SK-N-SH treated with all-trans-retinoic acid at 6 μM for 48 hours (cell line): ENCODE measurements around the gene CALML3.
"Not testable (repeated sequence)": the region's sequence is repeated elsewhere in the genome, so short reads cannot be mapped to it uniquely, and the experiment has no call there.

Experiments
- ATAC-seq: fragments of 200-7000 bp; cut with Tn5 transposase; 3 replicates; pipeline ENCODE4 v1.9.1; 2020; ENCODE audit warnings: mild to moderate bottlenecking, moderate library complexity
- BACH2 ChIP-seq: fragments of 250-450 bp; sonication (Bioruptor Pico); IDR thresholded peaks from 2 replicates; pipeline ENCODE4 v1.9.0; 2021; ENCODE audit warnings: mild to moderate bottlenecking, borderline replicate concordance
- CSDC2 ChIP-seq: fragments of 250-450 bp; sonication (Bioruptor Pico); IDR thresholded peaks from 2 replicates; pipeline ENCODE4 v1.5.0; 2020; ENCODE audit warnings: mild to moderate bottlenecking, moderate library complexity
- ESRRG ChIP-seq: fragments of 250-450 bp; sonication (Bioruptor Pico); IDR thresholded peaks from 2 replicates; pipeline ENCODE4 v1.6.1; 2021; ENCODE audit warnings: mild to moderate bottlenecking
- PPARA ChIP-seq: fragments of 250-450 bp; sonication (Bioruptor Pico); IDR thresholded peaks from 2 replicates; pipeline ENCODE4 v1.5.0; 2020; ENCODE audit warnings: mild to moderate bottlenecking, borderline replicate concordance
- RARB ChIP-seq: fragments of 250-450 bp; sonication (Bioruptor Pico); IDR thresholded peaks from 2 replicates; pipeline ENCODE4 v1.8.0; 2021; ENCODE audit warnings: mild to moderate bottlenecking, moderate library complexity
- SNAI2 ChIP-seq: fragments of 250-450 bp; sonication (Bioruptor Pico); IDR thresholded peaks from 2 replicates; pipeline ENCODE4 v1.5.0; 2020; ENCODE audit warnings: mild to moderate bottlenecking, moderate library complexity
- TCF4 ChIP-seq: fragments of 250-450 bp; sonication (Bioruptor Pico); IDR thresholded peaks from 2 replicates; pipeline ENCODE4 v1.8.0; 2021; ENCODE audit warnings: mild to moderate bottlenecking, moderate library complexity, borderline replicate concordance
- TOX ChIP-seq: fragments of 250-450 bp; sonication (Bioruptor Pico); IDR thresholded peaks from 2 replicates; pipeline ENCODE4 v1.8.0; 2021; ENCODE audit warnings: mild to moderate bottlenecking, moderate library complexity, borderline replicate concordance
- ZC3H10 ChIP-seq: fragments of 250-450 bp; sonication (Bioruptor Pico); IDR thresholded peaks from 2 replicates; pipeline ENCODE4 v1.5.1; 2021; ENCODE audit warnings: mild to moderate bottlenecking, moderate library complexity
- ZNF565 ChIP-seq: fragments of 450-650 bp; formaldehyde crosslinking; conservative IDR thresholded peaks from 2 replicates; pipeline ENCODE4 v1.5.0; 2020; ENCODE audit warnings: low read depth, mild to moderate bottlenecking, moderate library complexity
- ZNF70 ChIP-seq: fragments of 450-650 bp; formaldehyde crosslinking; IDR thresholded peaks from 2 replicates; pipeline ENCODE4 v1.5.0; 2020; ENCODE audit warnings: mild to moderate bottlenecking, moderate library complexity
- TF ChIP-seq, protein P1 (sequence below): fragments of 250-450 bp; sonication (Bioruptor Pico); IDR thresholded peaks from 2 replicates; pipeline ENCODE4 v1.5.1; 2021; ENCODE audit warnings: mild to moderate bottlenecking, moderate library complexity
- TF ChIP-seq, protein P2 (sequence below): fragments of 250-450 bp; sonication (Bioruptor Pico); IDR thresholded peaks from 2 replicates; pipeline ENCODE4 v1.8.0; 2020; ENCODE audit warnings: mild to moderate bottlenecking, moderate library complexity, borderline replicate concordance
- TF ChIP-seq, protein P3 (sequence below): fragments of 250-450 bp; sonication (Bioruptor Pico); IDR thresholded peaks from 2 replicates; pipeline ENCODE4 v1.5.0; 2020; ENCODE audit warnings: mild to moderate bottlenecking, moderate library complexity
- TF ChIP-seq, protein P4 (sequence below): fragments of 250-450 bp; sonication (Bioruptor Pico); IDR thresholded peaks from 2 replicates; pipeline ENCODE4 v1.5.1; 2020; ENCODE audit warnings: low read depth, mild to moderate bottlenecking, moderate library complexity
- TF ChIP-seq, protein P5 (sequence below): fragments of 250-450 bp; sonication (Bioruptor Pico); IDR thresholded peaks from 2 replicates; pipeline ENCODE4 v1.8.0; 2021; ENCODE audit warnings: low read depth, mild to moderate bottlenecking, moderate library complexity, borderline replicate concordance

The CALML3 gene

DNA sequence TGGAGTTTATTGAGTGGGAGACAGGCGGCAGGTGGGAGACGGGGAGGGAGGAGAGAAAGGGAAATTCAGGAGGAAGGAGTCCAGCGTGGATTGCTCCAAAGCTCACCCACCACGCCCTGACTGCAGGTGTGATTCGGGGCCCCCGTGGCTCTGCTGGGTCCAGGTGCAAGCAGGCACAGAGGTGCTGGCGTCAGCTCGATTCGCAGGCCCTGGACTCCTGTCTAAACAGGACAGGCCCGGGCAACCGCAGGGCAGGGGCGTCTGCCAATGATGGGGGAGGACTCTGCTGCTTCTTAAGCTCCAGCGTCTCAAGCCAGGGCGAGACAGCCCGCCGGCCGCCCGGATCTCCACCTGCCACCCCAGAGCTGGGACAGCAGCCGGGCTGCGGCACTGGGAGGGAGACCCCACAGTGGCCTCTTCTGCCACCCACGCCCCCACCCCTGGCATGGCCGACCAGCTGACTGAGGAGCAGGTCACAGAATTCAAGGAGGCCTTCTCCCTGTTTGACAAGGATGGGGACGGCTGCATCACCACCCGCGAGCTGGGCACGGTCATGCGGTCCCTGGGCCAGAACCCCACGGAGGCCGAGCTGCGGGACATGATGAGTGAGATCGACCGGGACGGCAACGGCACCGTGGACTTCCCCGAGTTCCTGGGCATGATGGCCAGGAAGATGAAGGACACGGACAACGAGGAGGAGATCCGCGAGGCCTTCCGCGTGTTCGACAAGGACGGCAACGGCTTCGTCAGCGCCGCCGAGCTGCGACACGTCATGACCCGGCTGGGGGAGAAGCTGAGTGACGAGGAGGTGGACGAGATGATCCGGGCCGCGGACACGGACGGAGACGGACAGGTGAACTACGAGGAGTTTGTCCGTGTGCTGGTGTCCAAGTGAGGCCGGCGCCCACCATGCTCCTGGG, at the start of gene CALML3:
CALML3 (plus strand) TSS at position 321 of the 920 bp plus-strand sequence; CDS start at position 446, 125 bp downstream.
- no peak for ATAC-seq
- no peak for TF ChIP-seq SNAI2
- TF ChIP-seq CSDC2 (CRISPR knock-in tag): no peak
- no peak for TF ChIP-seq PPARA (CRISPR knock-in tag)
- no peak for TF ChIP-seq ZNF70 (CRISPR knock-in tag)
- TF ChIP-seq, protein P1, sequence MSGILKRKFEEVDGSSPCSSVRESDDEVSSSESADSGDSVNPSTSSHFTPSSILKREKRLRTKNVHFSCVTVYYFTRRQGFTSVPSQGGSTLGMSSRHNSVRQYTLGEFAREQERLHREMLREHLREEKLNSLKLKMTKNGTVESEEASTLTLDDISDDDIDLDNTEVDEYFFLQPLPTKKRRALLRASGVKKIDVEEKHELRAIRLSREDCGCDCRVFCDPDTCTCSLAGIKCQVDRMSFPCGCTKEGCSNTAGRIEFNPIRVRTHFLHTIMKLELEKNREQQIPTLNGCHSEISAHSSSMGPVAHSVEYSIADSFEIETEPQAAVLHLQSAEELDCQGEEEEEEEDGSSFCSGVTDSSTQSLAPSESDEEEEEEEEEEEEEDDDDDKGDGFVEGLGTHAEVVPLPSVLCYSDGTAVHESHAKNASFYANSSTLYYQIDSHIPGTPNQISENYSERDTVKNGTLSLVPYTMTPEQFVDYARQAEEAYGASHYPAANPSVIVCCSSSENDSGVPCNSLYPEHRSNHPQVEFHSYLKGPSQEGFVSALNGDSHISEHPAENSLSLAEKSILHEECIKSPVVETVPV (CRISPR knock-in tag): no peak
- TF ChIP-seq RARB (CRISPR knock-in tag): no peak
- no peak for TF ChIP-seq ZC3H10 (CRISPR knock-in tag)
- no peak for TF ChIP-seq ESRRG
- TF ChIP-seq, protein P2, sequence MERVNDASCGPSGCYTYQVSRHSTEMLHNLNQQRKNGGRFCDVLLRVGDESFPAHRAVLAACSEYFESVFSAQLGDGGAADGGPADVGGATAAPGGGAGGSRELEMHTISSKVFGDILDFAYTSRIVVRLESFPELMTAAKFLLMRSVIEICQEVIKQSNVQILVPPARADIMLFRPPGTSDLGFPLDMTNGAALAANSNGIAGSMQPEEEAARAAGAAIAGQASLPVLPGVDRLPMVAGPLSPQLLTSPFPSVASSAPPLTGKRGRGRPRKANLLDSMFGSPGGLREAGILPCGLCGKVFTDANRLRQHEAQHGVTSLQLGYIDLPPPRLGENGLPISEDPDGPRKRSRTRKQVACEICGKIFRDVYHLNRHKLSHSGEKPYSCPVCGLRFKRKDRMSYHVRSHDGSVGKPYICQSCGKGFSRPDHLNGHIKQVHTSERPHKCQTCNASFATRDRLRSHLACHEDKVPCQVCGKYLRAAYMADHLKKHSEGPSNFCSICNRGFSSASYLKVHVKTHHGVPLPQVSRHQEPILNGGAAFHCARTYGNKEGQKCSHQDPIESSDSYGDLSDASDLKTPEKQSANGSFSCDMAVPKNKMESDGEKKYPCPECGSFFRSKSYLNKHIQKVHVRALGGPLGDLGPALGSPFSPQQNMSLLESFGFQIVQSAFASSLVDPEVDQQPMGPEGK (CRISPR knock-in tag): no peak
- TF ChIP-seq ZNF565 (CRISPR knock-in tag): no peak
- TF ChIP-seq BACH2: no peak
- TF ChIP-seq, protein P3, sequence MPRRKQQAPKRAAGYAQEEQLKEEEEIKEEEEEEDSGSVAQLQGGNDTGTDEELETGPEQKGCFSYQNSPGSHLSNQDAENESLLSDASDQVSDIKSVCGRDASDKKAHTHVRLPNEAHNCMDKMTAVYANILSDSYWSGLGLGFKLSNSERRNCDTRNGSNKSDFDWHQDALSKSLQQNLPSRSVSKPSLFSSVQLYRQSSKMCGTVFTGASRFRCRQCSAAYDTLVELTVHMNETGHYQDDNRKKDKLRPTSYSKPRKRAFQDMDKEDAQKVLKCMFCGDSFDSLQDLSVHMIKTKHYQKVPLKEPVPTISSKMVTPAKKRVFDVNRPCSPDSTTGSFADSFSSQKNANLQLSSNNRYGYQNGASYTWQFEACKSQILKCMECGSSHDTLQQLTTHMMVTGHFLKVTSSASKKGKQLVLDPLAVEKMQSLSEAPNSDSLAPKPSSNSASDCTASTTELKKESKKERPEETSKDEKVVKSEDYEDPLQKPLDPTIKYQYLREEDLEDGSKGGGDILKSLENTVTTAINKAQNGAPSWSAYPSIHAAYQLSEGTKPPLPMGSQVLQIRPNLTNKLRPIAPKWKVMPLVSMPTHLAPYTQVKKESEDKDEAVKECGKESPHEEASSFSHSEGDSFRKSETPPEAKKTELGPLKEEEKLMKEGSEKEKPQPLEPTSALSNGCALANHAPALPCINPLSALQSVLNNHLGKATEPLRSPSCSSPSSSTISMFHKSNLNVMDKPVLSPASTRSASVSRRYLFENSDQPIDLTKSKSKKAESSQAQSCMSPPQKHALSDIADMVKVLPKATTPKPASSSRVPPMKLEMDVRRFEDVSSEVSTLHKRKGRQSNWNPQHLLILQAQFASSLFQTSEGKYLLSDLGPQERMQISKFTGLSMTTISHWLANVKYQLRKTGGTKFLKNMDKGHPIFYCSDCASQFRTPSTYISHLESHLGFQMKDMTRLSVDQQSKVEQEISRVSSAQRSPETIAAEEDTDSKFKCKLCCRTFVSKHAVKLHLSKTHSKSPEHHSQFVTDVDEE: no peak
- TF ChIP-seq, protein P4, sequence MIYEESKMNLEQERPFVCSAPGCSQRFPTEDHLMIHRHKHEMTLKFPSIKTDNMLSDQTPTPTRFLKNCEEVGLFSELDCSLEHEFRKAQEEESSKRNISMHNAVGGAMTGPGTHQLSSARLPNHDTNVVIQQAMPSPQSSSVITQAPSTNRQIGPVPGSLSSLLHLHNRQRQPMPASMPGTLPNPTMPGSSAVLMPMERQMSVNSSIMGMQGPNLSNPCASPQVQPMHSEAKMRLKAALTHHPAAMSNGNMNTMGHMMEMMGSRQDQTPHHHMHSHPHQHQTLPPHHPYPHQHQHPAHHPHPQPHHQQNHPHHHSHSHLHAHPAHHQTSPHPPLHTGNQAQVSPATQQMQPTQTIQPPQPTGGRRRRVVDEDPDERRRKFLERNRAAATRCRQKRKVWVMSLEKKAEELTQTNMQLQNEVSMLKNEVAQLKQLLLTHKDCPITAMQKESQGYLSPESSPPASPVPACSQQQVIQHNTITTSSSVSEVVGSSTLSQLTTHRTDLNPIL: no peak
- TF ChIP-seq TCF4 (CRISPR knock-in tag): no peak
- TF ChIP-seq TOX (CRISPR knock-in tag): no peak
- TF ChIP-seq, protein P5, sequence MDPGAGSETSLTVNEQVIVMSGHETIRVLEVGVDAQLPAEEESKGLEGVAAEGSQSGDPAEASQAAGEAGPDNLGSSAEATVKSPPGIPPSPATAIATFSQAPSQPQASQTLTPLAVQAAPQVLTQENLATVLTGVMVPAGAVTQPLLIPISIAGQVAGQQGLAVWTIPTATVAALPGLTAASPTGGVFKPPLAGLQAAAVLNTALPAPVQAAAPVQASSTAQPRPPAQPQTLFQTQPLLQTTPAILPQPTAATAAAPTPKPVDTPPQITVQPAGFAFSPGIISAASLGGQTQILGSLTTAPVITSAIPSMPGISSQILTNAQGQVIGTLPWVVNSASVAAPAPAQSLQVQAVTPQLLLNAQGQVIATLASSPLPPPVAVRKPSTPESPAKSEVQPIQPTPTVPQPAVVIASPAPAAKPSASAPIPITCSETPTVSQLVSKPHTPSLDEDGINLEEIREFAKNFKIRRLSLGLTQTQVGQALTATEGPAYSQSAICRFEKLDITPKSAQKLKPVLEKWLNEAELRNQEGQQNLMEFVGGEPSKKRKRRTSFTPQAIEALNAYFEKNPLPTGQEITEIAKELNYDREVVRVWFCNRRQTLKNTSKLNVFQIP: no peak

DNA sequence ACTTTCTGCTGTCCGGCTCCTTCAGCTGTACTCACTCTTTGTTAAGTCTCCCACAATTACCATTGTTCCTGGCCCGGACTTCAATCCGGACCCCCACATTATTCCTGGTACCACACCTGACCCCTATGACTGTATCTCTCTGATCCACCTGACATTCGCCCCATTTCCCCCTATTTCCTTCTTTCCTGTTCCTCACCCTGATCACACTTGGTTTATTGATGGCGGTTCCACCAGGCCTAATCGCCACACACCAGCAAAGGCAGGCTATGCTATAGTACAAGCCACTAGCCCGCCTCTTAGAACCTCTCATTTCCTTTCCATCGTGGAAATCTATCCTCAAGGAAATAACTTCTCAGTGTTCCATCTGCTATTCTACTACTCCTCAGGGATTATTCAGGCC, 49.7 kb upstream of the CALML3 start:
- ATAC-seq: not testable (repeated sequence)

DNA sequence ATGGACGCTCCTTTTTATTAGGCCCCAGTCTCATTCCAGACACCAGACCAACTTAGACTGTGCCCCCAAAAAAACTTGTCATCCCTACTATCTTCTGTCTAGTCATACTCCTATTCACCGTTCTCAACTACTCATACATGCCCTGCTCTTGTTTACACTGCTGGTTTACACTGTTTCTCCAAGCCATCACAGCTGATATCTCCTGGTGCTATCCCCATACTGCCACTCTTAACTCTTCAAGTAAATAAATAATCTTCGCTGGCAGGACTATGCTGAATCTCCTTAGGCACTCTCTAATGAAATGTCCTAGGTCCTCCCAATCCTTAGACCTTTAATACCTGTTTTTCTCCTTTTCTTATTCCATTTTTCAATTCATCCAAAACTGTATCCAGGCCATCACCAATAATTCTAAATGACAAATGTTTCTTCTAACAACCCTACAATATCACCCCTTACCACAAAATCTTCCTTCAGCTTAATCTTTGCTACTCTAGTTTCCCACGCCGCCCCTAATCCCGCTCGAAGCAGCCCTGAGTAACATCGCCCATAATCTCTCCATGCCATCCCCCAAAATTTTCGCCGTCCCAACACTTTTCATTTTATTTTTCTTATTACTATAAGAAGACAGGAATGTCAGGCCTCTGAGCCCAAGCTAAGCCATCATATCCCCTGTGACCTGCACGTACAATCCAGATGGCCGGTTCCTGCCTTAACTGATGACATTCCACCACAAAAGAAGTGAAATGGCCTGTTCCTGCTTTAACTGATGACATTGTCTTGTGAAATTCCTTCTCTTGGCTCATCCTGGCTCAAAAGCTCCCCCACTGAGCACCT, 48.6 kb upstream of the CALML3 start:
- not testable (repeated sequence) for ATAC-seq

DNA sequence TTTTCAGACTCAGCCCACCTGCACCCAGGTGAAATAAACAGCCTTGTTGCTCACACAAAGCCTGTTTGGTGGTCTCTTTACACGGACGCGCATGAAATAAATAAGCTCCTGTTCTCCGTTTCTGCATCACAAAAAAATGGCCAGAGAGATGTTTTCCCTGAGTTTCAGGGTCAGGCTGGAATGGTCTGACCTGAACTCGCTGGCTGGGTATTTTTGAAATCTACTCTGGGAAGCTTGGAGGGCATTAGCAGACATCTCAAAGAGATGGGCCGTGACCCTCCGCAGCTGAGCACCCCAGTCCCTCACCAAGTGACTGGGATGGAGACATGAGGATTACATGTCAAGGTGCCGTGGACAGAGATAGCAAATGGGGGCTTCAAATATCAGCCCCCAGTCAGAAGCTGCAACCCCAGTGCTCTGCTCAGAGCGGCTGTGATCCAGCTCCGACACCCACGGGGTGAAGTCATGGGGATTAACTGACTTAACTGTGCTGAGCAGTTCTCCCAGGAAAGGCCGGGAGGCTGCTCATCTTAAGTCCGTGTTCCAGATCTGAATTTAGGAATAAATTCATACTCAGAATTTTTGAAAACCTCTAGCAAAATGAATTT, 47.7 kb upstream of the CALML3 start:
- no peak for ATAC-seq
- TF ChIP-seq CSDC2 (CRISPR knock-in tag) (no peak), RARB (CRISPR knock-in tag) (no peak)
- TF ChIP-seq, all 23 proteins: peak for 0
